IMR-90 (cell line): Measurements from ENCODE around the gene ST7. TPM values are rescaled to one million over a fixed set of nuclear protein-coding genes. Genes with fewer than 3 reads are reported as not detected.

Source experiments
- ATAC-seq: fragments of 200-7000 bp; cut with Tn5 transposase; 2 replicates; pipeline ENCODE4 v1.9.1; 2020; ENCODE audit warnings: low read depth, mild to moderate bottlenecking, moderate library complexity
- BruUV-seq: library from RNA; stranded (reverse); fragments of 400-500 nt; replicated peaks from 2 replicates; lab custom pipeline; 2021; lab: Mats Ljungman, UMichigan
- CTCF ChIA-PET: fragments of 300-600 bp; formaldehyde crosslinking; extraction: SDS; loops from one replicate; lab custom pipeline; 2021; ENCODE audit warnings: antibody characterized with exemption; lab: Yijun Ruan, JAX
- POLR2A ChIA-PET: fragments of 300-600 bp; sonication (Branson Sonifier 250); formaldehyde crosslinking; loops from one replicate; lab custom pipeline; 2022; ENCODE audit warnings: antibody characterized with exemption; ENCODE audit not compliant: unreplicated experiment; lab: Charles Lee
- DNase-seq: peaks from one replicate; pipeline ENCODE4 v3.0.0; 2013
- H2AFZ ChIP-seq: replicated peaks from 2 replicates; pipeline ENCODE3; 2013; ENCODE audit warnings: low read length, mild to moderate bottlenecking; ENCODE audit not compliant: poor library complexity
- H2AK5ac ChIP-seq: 2 replicates; pipeline ENCODE4 v1.6.1; 2013; ENCODE audit warnings: low read depth, low read length, inconsistent platforms
- H2AK9ac ChIP-seq: replicated peaks from 2 replicates; pipeline ENCODE3; 2013; ENCODE audit warnings: mild to moderate bottlenecking, low read depth, low read length, moderate library complexity; ENCODE audit not compliant: poor library complexity
- H2BK120ac ChIP-seq: 2 replicates; pipeline ENCODE4 v1.6.1; 2013; ENCODE audit warnings: low read depth, low read length, inconsistent platforms
- H2BK15ac ChIP-seq: 3 replicates; pipeline ENCODE4 v1.6.1; 2013; ENCODE audit warnings: low read depth, low read length, inconsistent platforms
- H2BK20ac ChIP-seq: 2 replicates; pipeline ENCODE4 v1.6.1; 2013; ENCODE audit warnings: low read depth, mild to moderate bottlenecking, inconsistent platforms, low read length, moderate library complexity
- H2BK5ac ChIP-seq: 2 replicates; pipeline ENCODE4 v1.6.1; 2013; ENCODE audit warnings: mild to moderate bottlenecking, low read depth, low read length, inconsistent platforms; ENCODE audit not compliant: poor library complexity, severe bottlenecking
- H3K14ac ChIP-seq: replicated peaks from 2 replicates; pipeline ENCODE4 v1.6.1; 2013; ENCODE audit warnings: low read depth, low read length, inconsistent platforms
- H3K18ac ChIP-seq: 2 replicates; pipeline ENCODE4 v1.6.1; 2013; ENCODE audit warnings: low read depth, low read length, control low read depth
- H3K23ac ChIP-seq: 2 replicates; pipeline ENCODE4 v1.6.1; 2013; ENCODE audit warnings: low read depth, low read length, inconsistent platforms
- H3K27ac ChIP-seq: 2 replicates; pipeline ENCODE4 v1.5.1; 2013; ENCODE audit warnings: mild to moderate bottlenecking, control low read depth, low read length; ENCODE audit not compliant: insufficient read depth
- H3K27me3 ChIP-seq: 2 replicates; pipeline ENCODE4 v1.6.1; 2013; ENCODE audit warnings: low read length; ENCODE audit not compliant: control insufficient read depth, insufficient read depth
- H3K36me3 ChIP-seq: 2 replicates; pipeline ENCODE4 v1.6.1; 2013; ENCODE audit warnings: low read length, mixed read lengths; ENCODE audit not compliant: control insufficient read depth, insufficient read depth
- H3K4ac ChIP-seq: 2 replicates; pipeline ENCODE4 v1.6.1; 2013; ENCODE audit warnings: low read depth, low read length, inconsistent platforms
- H3K4me1 ChIP-seq: 2 replicates; pipeline ENCODE4 v1.6.1; 2013; ENCODE audit warnings: low read length, mixed read lengths; ENCODE audit not compliant: control insufficient read depth, insufficient read depth
- H3K4me2 ChIP-seq: 2 replicates; pipeline ENCODE4 v1.6.1; 2013; ENCODE audit warnings: low read depth, mild to moderate bottlenecking, control low read depth, low read length, moderate library complexity
- H3K4me3 ChIP-seq: 2 replicates; pipeline ENCODE4 v1.5.1; 2013; ENCODE audit warnings: low read depth, mild to moderate bottlenecking, control low read depth, low read length, moderate library complexity; ENCODE audit not compliant: insufficient read depth
- H3K56ac ChIP-seq: 2 replicates; pipeline ENCODE4 v1.6.1; 2013; ENCODE audit warnings: low read length, inconsistent platforms; ENCODE audit not compliant: insufficient read depth; ENCODE audit errors: extremely low read depth
- H3K79me1 ChIP-seq, 2 experiments: 2 replicates each; pipeline ENCODE4 v1.6.1; 2013; ENCODE audit warnings: low read length in 2 of 2, inconsistent platforms in 1 of 2, low read depth in 1 of 2
- H3K9ac ChIP-seq: 2 replicates; pipeline ENCODE4 v1.6.1; 2013; ENCODE audit warnings: low read depth, low read length, control low read depth
- H3K9me1 ChIP-seq: 2 replicates; pipeline ENCODE4 v1.6.1; 2013; ENCODE audit warnings: low read length, inconsistent platforms; ENCODE audit not compliant: insufficient read depth
- H3K9me3 ChIP-seq: 2 replicates; pipeline ENCODE4 v1.6.1; 2013; ENCODE audit warnings: low read length; ENCODE audit not compliant: control insufficient read depth, insufficient read depth
- H4K20me1 ChIP-seq: 2 replicates; pipeline ENCODE4 v1.6.1; 2013; ENCODE audit warnings: low read length, inconsistent platforms; ENCODE audit not compliant: insufficient read depth
- H4K5ac ChIP-seq: 2 replicates; pipeline ENCODE4 v1.6.1; 2013; ENCODE audit warnings: mild to moderate bottlenecking, low read depth, low read length, control low read depth
- H4K8ac ChIP-seq, 2 experiments: 2 replicates each; pipeline ENCODE4 v1.6.1; 2013; ENCODE audit warnings: low read depth in 2 of 2, low read length in 2 of 2, control low read depth in 1 of 2, inconsistent platforms in 1 of 2
- H4K91ac ChIP-seq: 2 replicates; pipeline ENCODE4 v1.6.1; 2013; ENCODE audit warnings: low read depth, low read length, inconsistent platforms; ENCODE audit not compliant: insufficient read depth
- CTCF ChIP-seq: conservative IDR thresholded peaks from 2 replicates; pipeline ENCODE4 v1.5.1; 2012; ENCODE audit warnings: mild to moderate bottlenecking, low read depth, low read length, improper control_type of control experiment
- FOS ChIP-seq: fragments of 150-350 bp; IDR thresholded peaks from 2 replicates; pipeline ENCODE4 v1.6.1; 2016; ENCODE audit warnings: low read depth, low read length
- MAFK ChIP-seq: IDR thresholded peaks from 2 replicates; pipeline ENCODE4 v1.6.1; 2012; ENCODE audit warnings: low read depth, low read length, improper control_type of control experiment
- MXI1 ChIP-seq: IDR thresholded peaks from 2 replicates; pipeline ENCODE4 v1.6.1; 2012; ENCODE audit warnings: low read depth, mild to moderate bottlenecking, low read length, moderate library complexity, borderline replicate concordance
- RAD21 ChIP-seq: IDR thresholded peaks from 2 replicates; pipeline ENCODE4 v1.6.1; 2012; ENCODE audit warnings: low read length, improper control_type of control experiment
- SMC3 ChIP-seq: fragments of 150-350 bp; IDR thresholded peaks from 2 replicates; pipeline ENCODE4 v1.6.1; 2016; ENCODE audit warnings: low read depth, mild to moderate bottlenecking, antibody characterized with exemption, low read length, moderate library complexity
- dilution Hi-C: fragments of 300-500 bp; cut with HindIII; formaldehyde crosslinking; loops from one replicate; pipeline ENCODE4 v1.14.3; 2018; ENCODE audit warnings: low sequenced_read_pairs; ENCODE audit not compliant: unreplicated experiment
- in situ Hi-C: fragments of 300-500 bp; cut with MboI; formaldehyde crosslinking; loops from 3 replicates; pipeline ENCODE4 v1.14.3; 2019; ENCODE audit warnings: low sequenced_read_pairs, inconsistent platforms, mixed read lengths
- intact Hi-C: fragments of 100-400 bp; cut with micrococcal nuclease; formaldehyde crosslinking; loops from 2 replicates; pipeline ENCODE4 v1.10.0; 2022
- polyA plus RNA-seq, 3 experiments: library from polyadenylated mRNA; depleted of rRNA; stranded (reverse); fragments of >200 nt; gene quantifications; 2 replicates each; pipeline ENCODE4 v1.2.3, GENCODE V29; 2012; ENCODE audit warnings: low replicate concordance in 1 of 3
- total RNA-seq: library from RNA; depleted of rRNA; stranded (reverse); fragments of >200 nt; gene quantifications from 2 replicates; pipeline ENCODE4 v1.2.3, GENCODE V29; 2012

The ST7 gene
- total and polyA plus RNA-seq, 2 of the 4 experiments (the other 2 are of a cell fraction), result 18.6 to 26.0 TPM

- POLR2A ChIA-PET, result no interaction called here
Observed at GRCh38 chr7:117188376-117188775, 235.1 kb downstream of the ST7 start.

More at GRCh38 chr7:117188376-117188775, 235.1 kb downstream of the ST7 start:
- no peak overlapping the region for H3K4me3 ChIP-seq
- no peaks in the 10 kb centered on the region for H3K27me3 ChIP-seq
- H3K9me3 ChIP-seq, result no peaks in the 10 kb centered on the region
- no peak overlapping the region for H2BK5ac ChIP-seq
- no TSS peak for BruUV-seq
- H2BK15ac ChIP-seq, result no peak overlapping the region
- dilution Hi-C loops, result no loop called here
- H4K20me1 ChIP-seq, result no peaks in the 10 kb centered on the region
- no peak overlapping the region for H3K27ac ChIP-seq
- no peak overlapping the region for H3K9ac ChIP-seq
- intact Hi-C loops, result no loop called here
- no peak overlapping the region for H3K56ac ChIP-seq
- no peak overlapping the region for H3K14ac ChIP-seq
- no peak overlapping the region for H4K8ac ChIP-seq
- no peak overlapping the region for H3K4ac ChIP-seq
- CTCF ChIA-PET, result no interaction called here
- no peak overlapping the region for H3K4me2 ChIP-seq
- H3K36me3 ChIP-seq, result peaks cover 7% of the 10 kb centered on the region; the same call in 1 of the 2 replicates
- in situ Hi-C loops, result no loop called here
- no peak overlapping the region for H4K91ac ChIP-seq
- H2AK9ac ChIP-seq, result no peak overlapping the region
- H4K5ac ChIP-seq, result no peak overlapping the region
- ATAC-seq (no peak), DNase-seq (no peak)
- H2AK5ac ChIP-seq, result no peak overlapping the region
- H3K23ac ChIP-seq, result no peak overlapping the region
- H3K79me1 ChIP-seq, result no peaks in the 10 kb centered on the region
- no peak overlapping the region for H3K18ac ChIP-seq
- TF ChIP-seq CTCF (no peak), MXI1 (no peak), SMC3 (no peak), MAFK (no peak), FOS (no peak), RAD21 (no peak)
- H3K4me1 ChIP-seq, result peaks cover 6% of the 10 kb centered on the region
- no peak overlapping the region for H2BK120ac ChIP-seq
- peaks cover 5% of the 10 kb centered on the region; the same call in 1 of the 2 replicates for H3K9me1 ChIP-seq
- no peak overlapping the region for H2AFZ ChIP-seq
- no peak overlapping the region for H2BK20ac ChIP-seq
